Activated T-cell treated with anti-CD3 and anti-CD28 coated beads for 4 hours (primary cell): ENCODE measurements around the gene PRKAR1B.

Experiments used
- DNase-seq: peaks from one replicate; pipeline ENCODE4 v3.0.0-alpha.2; 2020

The PRKAR1B gene

DNA sequence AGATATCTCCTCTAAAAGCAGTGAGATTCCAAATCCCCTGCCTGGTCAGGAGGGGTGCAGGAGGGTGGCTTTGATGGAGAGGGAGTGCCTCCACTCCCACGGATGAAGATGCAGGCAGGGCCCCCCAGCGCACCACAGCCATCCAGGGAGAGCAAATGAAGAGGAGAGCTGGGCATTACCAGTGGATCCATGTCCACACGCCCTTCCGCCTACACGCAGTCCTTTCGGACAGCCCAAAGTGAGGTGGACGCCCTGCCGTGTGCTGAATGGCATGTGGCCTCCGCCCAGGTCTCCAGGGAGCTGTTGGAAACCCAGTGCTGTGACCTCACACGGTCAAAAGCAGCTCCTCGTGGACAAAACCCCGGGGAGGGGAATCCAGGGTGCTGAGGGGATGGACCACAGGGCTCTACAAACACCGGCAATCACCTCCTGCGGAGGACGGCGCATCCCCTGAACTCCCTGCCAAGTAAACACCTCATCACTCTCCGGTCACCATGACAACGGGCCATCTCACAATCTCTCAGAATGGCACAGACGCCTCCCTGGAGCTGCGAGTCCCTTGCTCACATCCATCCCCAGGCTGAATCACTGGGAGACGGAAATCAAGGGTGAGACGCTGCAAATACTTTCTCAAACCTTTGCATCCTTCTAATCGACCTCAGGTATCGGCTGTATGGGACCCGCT, 35.6 kb downstream of the PRKAR1B start:
- DNase-seq, result no peak

DNA sequence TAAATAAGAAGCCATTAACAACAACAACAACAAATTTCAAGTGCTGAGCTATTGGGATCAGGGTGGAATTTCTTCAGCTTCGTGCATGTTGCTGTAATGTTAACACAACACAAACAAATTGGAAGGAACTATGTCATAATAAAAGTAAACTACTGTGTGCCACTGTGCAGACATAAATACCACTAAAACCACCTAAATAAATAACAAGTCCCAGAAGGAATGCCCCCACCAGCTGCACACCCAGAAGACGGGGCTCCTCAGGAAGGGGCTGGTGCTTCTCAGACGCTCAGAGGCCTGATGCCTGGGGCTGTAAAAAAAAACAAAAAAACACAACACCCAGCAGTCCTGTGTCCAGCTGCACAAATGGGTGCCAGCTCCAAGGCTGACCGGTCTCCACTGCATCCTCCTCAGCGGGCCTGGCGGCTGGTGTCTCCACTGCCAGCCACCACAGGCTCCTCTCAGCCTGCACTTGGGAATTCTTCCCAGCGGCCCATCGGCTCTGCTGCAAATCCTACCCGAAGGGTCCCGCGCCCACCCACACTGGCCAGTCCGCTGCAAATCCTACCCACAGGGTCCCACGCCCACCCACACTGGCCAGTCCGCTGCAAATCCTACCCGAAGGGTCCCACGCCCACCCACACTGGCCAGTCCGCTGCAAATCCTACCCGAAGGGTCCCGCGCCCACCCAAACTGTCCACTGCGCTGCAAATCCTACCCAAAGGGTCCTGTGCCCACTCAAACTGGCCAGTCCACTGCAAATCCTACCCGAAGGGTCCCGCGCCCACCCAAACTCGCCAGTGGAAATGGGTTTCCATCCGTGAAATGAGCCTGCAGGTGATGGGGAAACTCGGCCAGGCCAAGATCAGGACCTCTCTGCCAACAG, 36.4 kb downstream of the PRKAR1B start:
- DNase-seq, result no peak

DNA sequence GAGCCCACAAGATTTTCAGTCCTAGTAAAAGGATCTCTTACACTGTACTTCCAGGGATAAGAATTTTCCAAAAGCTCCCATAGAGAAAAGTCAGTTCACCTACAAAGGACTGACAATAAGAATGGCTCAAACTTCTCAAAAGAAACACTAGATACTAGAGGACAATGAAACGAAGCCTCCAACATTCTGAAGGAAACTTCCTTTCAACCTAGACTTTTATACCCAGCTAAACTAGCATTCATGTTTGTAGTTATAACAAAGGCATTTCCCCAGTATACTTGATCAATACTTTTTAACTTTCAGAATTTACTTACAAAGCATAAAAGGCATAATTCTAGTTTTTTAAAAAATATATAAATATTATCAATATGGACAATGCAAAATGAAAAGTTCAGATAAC, 41.5 kb downstream of the PRKAR1B start:
- no peak for DNase-seq

DNA sequence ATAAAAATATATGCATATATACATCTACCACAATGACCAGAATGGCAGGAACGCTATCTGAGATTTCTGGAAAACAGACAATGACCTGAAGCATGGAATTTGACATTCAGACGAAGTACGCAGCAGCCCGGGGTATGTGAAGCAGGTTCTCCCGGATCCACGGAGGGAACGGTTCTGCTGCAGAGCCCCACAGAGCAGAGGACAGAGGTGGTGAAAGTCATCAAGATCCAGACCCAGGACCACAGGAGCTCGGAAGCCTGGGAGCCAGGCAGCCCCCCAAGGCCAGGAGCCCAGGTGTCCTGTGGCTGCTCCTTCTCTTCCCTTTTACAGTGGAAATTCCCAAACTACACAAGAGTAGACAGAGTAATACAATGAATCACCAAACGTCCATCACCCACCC, 42.7 kb downstream of the PRKAR1B start:
- no peak for DNase-seq

DNA sequence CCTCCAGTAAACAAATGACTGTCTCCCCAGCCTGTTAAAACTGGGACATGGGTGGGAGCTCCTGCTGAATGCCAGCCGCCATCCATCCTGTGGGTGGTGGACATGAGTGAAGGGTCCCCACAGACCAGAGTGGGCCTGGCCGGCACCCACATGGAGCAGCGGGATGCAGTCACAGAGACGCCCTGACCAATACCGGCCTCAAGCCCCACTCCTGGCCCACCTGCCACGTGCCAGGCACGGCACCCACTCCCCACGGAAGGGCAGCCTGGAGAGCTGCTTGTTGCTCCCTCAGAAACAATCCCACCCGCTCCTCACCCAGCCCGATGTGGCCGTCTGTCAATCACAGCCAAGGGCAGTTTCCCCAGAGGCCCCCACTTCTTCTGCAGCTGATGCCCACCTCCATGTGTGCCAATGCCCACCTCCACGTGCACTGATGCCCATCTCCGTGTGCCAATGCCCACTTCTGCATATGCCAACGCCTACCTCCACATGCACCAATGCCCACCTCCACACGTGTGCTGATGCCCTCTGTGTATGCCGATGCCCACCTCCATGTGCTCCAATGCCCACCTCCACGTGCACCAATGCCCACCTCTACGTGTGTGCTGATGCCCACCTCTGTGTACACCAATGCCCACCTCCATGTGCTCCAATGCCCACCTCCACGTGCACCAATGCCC, 43.4 kb downstream of the PRKAR1B start:
- DNase-seq, result no peak

DNA sequence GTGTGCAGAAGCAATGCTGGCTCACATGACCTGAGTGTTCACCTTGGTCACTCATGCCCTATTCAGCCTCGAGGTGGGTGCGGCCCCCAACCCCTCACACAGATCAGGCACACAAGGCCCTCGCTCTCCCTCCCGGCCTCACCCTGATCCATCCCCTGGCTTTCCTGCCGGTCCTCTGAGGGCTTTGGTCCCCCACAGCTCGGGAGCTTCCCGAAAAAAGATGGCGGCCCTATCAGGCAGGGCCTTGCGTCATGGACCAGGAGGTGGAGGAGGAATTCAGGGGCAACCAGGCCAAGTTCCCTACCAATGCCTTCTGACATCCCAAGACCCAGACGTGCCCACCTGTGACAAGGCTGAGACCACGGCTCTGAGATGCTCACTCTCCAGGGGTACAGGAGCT, 44.3 kb downstream of the PRKAR1B start:
- no peak for DNase-seq

DNA sequence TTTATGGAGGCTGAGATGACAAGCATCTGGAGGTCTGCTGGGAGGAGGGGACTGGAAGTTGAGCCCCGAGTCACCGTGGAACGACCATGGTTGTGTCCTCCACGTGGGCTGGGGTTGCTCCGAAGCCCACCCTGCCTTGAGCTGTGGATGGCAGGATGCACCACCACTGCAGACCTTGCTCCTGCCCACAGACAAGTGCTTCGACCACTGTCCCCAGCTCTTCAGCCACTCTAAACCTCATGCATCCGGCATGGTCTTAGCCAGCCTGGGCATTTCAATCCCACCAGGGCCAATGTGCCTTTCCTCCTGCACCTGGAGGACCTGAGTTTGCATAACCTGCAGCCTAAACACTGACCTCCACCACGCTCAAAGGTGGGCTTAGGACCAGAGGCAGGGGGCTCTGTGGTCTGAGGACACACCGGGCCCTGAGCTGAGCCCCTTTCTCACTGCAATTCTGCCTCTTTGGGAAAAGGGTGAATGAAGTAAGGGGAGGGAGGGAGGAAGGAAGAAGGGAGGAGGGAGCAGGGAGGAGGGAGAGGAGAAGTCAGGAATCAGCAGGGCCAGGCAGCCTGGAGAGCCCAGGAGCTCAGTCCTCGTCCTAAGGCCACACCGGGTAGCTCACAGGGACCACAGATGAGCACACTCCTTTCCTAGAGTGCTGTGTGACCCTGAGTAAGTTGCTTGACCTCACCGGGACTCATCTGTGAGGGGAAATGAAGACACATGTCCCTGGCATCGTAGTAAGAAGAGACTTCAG, 45.4 kb downstream of the PRKAR1B start:
- no peak for DNase-seq

DNA sequence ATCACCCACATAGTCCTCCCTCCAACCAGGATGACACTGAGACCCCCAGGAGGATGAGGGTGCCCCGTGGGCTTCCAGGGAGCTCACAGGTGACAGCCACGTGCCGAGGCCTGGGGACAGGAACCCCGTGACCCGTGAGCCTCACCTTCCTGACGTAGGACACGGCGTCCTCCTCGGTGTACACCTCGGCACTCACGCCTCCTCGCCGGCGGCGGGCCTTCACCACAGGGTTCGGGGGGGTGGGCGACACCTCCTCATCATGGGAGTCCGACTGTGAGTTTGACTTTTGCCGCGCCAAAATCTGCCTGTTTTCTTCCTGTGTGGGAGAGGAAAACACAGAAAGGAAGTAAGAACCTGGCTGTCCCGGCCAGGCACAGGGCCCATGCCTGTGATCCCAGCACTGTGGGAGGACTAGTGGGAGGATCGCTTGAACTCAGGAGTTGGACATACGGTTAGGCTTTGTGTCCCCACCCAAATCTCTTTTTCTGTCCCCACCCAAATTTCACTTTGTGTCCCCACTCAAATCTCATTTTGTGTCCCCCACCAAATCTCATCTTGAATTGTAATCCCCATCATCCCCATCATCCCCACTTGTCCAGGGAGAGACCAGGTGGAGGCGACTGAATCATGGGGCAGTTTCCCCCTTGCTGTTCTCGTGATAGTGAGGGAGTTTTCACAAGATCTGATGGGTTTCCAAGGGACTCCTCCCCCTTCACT, 46.5 kb downstream of the PRKAR1B start:
- no peak for DNase-seq

DNA sequence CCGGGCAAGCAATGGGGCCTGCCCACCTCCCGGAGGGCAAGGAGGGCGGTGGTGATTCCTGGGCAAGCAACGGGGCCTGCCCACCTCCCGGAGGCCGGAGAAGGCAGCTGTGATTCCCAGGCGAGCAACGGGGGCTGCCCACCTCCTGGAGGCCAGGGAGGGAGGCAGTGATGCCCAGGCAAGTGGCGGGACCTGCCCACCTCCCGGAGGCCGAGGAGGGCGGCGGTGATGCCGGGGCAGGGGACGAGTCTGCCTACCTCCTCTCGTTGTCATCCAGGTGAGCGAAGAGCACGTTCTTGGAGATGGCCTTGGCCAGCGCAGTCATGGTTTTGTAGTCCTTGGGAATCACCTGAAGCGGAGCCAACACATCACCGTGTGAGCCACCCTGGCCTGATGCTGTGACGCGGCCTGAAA, 50.1 kb downstream of the PRKAR1B start:
- DNase-seq, result no peak

DNA sequence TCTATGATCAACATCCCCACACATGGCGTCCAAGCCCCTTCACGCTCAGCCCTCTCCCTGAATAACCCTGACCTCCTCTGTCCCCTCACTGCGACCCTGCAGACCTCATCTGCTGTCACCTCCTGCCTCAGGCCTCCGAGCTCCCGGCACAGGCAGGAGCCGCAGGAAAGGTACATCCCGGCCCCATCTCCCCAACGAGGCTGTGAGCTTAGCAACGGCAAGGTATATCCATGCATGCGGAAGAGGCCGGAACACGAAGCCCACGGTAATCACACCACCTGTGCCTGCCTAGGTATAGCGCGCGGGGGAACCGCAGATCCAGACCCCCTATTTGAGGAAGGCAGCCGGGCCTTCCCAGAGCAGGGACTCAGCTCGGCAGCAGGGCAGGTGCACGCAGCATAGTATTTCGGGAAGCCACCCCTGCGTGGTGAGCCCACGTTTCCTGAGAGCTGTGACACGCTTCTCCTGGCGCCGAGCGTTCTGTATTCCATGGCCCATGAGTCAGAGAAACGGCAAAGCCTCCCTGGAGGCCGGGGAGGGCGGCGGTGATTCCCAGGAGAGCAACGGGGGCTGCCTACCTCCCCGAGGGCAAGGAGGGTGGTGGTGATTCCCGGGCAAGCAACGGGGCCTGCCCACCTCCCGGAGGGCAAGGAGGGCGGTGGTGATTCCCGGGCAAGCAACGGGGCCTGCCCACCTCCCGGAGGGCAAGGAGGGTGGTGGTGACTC, 50.7 kb downstream of the PRKAR1B start:
- DNase-seq, result no peak

DNA sequence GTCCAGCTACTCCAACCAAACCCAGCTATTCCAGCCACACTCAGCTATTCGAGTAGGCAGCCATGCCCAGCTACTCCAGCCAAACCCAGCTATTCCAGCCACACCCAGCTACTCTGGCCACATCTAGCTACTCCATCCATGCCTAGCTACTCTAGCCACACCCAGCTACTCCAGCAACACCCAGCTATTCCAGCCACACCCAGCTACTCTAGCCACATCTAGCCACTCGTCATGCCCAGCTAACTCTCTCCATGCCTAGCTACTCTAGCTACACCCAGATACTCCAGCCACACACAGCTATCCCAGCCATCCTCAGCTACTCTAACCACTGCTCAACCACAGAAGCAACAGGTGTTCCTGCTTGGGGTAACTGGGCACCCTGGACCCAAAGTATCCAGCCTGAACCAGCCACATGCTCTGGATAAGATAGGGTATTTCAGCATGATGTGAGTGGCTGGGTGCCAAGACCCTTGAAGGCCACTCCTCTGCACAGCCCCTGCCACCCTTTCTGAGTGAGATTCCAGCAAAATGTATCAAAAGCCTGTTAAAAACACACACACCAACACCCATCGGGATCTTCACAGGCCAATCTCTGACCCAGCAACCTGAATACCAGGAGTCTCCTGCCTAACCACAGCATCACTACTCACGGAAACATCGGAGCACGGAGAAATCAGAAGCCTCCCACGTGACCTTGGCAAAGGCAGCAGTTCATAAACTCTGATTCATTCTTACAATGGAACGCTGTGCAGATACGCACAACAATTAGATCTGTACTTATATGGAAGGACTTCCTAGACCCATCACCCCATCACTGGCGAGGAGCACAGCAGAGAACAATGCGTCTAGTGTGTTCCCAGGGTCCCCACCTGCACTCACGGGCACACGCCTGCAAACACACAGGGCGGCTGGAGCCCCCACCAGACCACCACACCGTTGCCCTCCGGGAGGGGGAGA, 52.3 kb downstream of the PRKAR1B start:
- DNase-seq, result no peak

DNA sequence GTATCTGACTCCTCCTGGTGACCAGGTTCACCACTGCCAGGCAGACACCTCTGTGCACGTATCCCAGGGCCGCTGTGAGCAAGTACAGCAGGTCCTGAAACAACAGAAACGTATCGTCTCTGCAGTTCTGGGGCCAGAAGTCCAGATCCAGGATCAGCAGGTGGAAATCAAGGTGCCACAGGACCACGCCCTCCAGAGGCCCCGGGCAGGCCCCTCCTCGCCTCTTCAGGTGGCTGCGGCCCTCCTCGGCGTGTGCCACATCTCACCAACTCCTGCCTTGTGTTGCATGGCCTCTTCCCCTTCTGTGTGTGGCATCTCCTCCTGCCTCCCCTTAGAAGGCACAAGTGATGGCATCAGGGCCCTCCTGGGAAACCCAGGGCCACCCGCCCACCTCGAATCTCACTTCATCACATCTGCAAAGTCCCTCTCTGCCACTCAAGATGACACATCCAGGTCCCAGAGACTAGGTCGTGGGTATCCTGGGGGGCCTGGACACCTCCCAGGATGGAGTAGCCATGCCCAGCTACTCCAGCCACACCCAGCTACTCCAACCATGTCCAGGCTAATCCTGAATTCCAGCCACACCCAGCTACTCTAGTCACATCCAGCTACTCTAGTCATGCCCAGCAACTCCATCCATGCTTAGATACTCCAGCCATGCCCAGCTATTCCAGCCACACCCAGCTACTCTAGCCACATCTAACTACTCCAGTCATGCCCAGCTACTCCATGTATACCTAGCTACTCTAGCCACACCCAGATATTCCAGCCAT, 53.2 kb downstream of the PRKAR1B start:
- no peak for DNase-seq

DNA sequence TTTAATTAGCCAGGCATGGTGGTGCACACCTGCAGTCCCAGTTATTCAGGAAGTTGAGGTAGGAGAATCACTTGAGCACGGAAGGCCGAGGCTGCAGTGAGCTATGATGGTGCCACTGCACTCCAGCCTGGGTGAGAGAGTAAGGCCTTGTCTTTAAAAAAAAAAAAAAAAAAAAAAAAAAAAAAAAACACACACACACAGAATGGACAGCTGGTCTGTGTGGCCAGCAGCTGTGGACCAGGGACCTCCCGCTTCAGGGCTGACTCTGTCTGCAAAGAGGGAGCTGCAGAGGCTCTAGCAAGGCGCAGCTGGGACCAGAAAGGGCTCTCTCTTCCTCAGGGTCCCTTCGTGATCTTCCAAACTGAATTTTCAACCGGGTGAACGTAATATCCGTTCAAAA, 54.2 kb downstream of the PRKAR1B start:
- no peak for DNase-seq

DNA sequence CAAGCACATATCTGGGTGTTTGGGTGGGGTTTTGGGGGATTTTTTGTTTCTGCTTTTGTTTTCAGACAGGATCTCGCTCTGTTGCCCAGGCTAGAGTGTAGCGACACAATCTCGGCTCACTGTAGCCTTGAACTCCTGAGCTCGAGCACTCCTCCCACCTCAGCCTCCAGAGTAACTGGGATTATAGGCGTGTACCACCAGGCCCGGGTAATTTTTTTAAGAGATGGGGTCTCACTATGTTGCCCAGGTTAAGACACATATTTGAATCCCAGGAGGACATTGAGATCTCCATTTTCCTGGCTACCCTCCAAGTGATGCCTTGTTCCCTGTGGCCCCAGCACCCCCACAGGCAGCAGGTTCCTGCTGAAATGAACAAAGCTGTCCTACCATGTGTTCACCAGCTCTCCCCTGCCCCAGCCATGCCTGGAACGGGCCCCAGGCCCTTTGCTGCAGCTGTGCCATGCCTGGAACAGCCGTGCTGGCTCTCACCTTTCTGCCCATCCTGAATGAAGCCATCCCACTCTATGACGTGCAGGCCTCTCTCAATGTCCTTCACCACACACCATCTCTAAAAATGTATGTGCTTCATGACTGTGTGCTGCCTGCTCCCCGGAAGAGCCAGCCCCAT, 55.6 kb downstream of the PRKAR1B start:
- DNase-seq, result no peak

DNA sequence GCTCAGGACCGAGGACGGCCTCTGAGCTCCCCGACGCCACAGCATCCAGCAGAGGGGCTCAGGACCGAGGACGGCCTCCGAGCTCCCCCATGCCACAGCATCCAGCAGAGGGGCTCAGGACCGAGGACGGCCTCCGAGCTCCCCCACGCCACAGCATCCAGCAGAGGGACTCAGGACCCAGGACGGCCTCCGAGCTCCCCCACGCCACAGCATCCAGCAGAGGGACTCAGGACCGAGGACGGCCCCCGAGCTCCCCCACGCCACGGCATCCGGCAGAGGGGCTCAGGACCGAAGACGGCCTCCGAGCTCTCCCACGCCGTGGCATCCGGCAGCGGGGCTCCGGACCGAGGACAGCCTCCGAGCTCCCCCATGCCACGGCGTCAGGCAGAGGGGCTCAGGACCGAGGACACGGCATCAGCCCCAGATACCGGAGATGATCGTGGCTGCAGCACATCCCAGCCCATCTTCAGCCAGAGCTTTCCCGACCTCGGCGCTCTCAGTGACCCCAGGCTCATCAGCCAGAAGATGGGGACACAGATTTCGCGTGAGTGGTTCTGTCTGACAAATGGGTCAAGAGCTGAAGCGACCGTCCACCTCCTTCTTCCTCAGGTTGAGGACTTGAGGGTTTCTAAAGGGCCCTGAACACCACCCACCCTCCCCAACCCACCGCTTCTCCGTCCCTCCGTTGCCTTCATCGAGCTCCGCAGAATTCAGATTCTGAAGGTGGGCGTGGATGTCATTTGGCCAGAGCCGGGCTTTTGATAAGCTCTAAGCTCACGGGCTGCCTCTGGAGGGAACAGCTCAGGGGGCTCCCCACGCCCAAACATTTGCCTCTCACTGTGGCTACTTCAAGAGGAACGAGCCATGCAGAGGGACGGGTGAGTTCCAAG, 56.3 kb downstream of the PRKAR1B start:
- DNase-seq, result no peak

DNA sequence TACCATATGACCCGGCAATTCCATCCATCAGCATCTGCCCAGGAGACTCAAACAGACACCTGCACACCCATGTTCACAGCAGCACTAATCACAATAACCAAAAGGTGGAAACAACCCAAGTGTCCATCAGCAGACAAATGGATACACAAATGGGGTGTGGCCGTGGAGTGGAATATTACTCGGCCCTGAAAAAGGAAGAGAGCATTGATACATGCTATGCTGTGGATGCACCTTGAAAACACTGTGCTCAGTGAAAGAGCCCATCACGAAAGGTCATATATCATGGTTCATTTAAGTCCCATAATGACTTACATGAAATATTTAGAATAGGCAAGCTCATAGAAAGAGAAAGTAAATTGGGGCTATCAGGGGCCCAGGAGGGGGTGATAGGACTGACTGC, 58.1 kb downstream of the PRKAR1B start:
- DNase-seq, result no peak

DNA sequence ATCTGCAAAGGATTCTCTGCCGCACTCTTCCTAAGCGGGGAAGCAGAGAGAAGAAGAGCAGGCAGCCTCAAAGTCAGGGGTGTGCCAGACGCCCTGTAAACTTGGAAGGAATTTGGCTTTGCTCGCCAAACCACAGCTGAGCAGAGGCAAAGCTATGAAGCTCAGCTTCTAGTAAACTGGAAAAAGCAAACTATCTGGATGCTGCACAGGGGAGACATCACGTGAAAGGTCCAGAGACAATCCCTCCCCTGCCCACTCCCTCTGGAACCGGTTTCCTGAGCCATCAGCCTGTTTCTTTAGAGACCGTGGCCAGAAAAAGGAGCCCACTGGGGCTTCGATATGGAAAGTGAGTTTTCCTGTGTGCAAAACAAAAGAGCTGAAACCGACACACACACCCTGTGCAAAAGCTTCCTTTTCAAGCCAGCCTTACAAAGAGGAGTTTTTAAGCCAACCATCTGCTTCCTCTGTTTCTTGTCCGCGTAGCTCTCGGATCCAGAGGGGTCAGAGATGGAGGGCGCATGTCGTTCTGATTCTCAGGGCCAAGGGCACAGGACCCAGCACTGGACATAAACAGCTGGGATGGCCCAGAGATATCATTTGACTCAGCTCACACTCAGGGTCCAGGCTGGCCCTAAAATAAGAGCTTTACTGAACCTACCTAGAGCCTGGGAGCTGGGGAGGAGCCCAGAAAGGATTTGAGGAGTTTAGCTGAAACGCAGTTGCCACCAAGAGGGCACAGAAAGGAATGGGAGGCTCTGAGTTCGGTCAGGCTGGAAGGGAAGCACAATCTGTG, 58.7 kb downstream of the PRKAR1B start:
- no peak for DNase-seq
